Right atrium auricular region (tissue), 2 donors: ENCODE data around the gene HES2. TPM values are rescaled to one million over a fixed set of nuclear protein-coding genes. Genes with fewer than 3 reads are reported as not detected.

Experiments
- DNase-seq: peaks from one replicate; pipeline ENCODE4 v3.0.0-alpha.2; 2019; ENCODE audit warnings: low spot score
- H3K27ac ChIP-seq, 2 donors: fragments of 200-600 bp; sonication (generic); 1 replicate in 1 of 2; 2 replicates in 1 of 2; pipeline ENCODE4 v1.5.1; 2016 to 2019
- H3K27me3 ChIP-seq, 2 donors: fragments of 200-600 bp; sonication (generic); one replicate each; pipeline versions ENCODE4 v1.5.1 to v1.6.0; 2017 to 2019
- H3K36me3 ChIP-seq: fragments of 200-600 bp; sonication (generic); one replicate; pipeline ENCODE4 v1.5.1; 2016
- H3K4me1 ChIP-seq, 2 donors: fragments of 200-600 bp; sonication (generic); one replicate each; pipeline versions ENCODE4 v1.5.1 to v1.6.0; 2017 to 2019
- H3K4me3 ChIP-seq, 2 donors: fragments of 200-600 bp; sonication (generic); 1 replicate in 1 of 2; 2 replicates in 1 of 2; pipeline ENCODE4 v1.5.1; 2017 to 2019; ENCODE audit warnings: mild to moderate bottlenecking in 1 of 2, moderate library complexity in 1 of 2
- H3K9me3 ChIP-seq, 2 donors: fragments of 200-600 bp; sonication (generic); one replicate each; pipeline ENCODE4 v1.5.1; 2019
- CTCF ChIP-seq, 2 donors: fragments of 200-600 bp; sonication (generic); IDR thresholded peaks; one replicate each; pipeline ENCODE4 v1.5.1; 2019; ENCODE audit warnings: antibody characterized with exemption in 2 of 2
- total RNA-seq, 2 donors: library from RNA; depleted of rRNA; stranded (reverse); fragments of >200 nt; gene quantifications; one replicate each; pipeline ENCODE4 v1.1.0, GENCODE V29; 2016

The HES2 gene
- total RNA-seq, 2 donors from 2014 or later = not detected

GRCh38 chr1:6466023-6466422 is 46.3 kb upstream of the HES2 start, which contains the start of gene TNFRSF25:
TNFRSF25 (minus strand) TSS chr1:6466173; CDS start chr1:6466107, 66 bp downstream.
- H3K4me3 ChIP-seq = peak within 1 kb of the TSS in 1 of 2 donors; percentile 13
- no peak for DNase-seq
- H3K27me3 ChIP-seq = no peaks in the 10 kb centered on the region
- peaks cover 31% of the 10 kb centered on the region for H3K36me3 ChIP-seq
- H3K27ac ChIP-seq = no peak within 1 kb of the TSS
- no peak for TF ChIP-seq CTCF (IDR thresholded peaks at IDR 0.05)
- no peaks in the 10 kb centered on the region for H3K9me3 ChIP-seq
- H3K4me1 ChIP-seq = peaks cover 0 to 5% of the 10 kb centered on the region in 2 donors

- H3K4me3 ChIP-seq = peak overlapping the region in 1 of 2 donors; percentile 13
- no peak overlapping the region for H3K27ac ChIP-seq
- H3K27me3 ChIP-seq = no peaks in the 10 kb centered on the region
- H3K9me3 ChIP-seq = no peaks in the 10 kb centered on the region
- H3K4me1 ChIP-seq = peaks cover 0 to 9% of the 10 kb centered on the region in 2 donors
- no peak for DNase-seq
- no peak for TF ChIP-seq CTCF (IDR thresholded peaks at IDR 0.05)
- peaks cover 26% of the 10 kb centered on the region for H3K36me3 ChIP-seq
Measured at GRCh38 chr1:6465461-6466005, 45.8 kb upstream of the HES2 start.

- Histone ChIP-seq H3K27ac (no peak overlapping the region), H3K9me3 (no peaks in the 10 kb centered on the region), H3K4me3 (no peak overlapping the region), H3K4me1 (peaks cover 0 to 15% of the 10 kb centered on the region in 2 donors), H3K27me3 (no peaks in the 10 kb centered on the region), H3K36me3 (peaks cover 20% of the 10 kb centered on the region)
- DNase-seq = no peak
- no peak for TF ChIP-seq CTCF (IDR thresholded peaks at IDR 0.05)
Measured at GRCh38 chr1:6464915-6465314, 45.2 kb upstream of the HES2 start.

- Histone ChIP-seq H3K27ac (no peak overlapping the region), H3K36me3 (peaks cover 17% of the 10 kb centered on the region), H3K27me3 (no peaks in the 10 kb centered on the region), H3K4me3 (no peak overlapping the region), H3K4me1 (peaks cover 0 to 19% of the 10 kb centered on the region in 2 donors), H3K9me3 (no peaks in the 10 kb centered on the region)
- DNase-seq = no peak
- TF ChIP-seq CTCF (IDR thresholded peaks at IDR 0.05) = peak in 1 of 2 donors; percentile 50
Measured at GRCh38 chr1:6464514-6464836, 44.8 kb upstream of the HES2 start.

GRCh38 chr1:6463120-6463412 is 43.3 kb upstream of the HES2 start:
- Histone ChIP-seq H3K9me3 (no peaks in the 10 kb centered on the region), H3K4me3 (no peak overlapping the region), H3K27me3 (no peaks in the 10 kb centered on the region), H3K27ac (no peak overlapping the region), H3K4me1 (peaks cover 0 to 19% of the 10 kb centered on the region in 2 donors), H3K36me3 (peaks cover 5% of the 10 kb centered on the region)
- no peak for DNase-seq
- no peak for TF ChIP-seq CTCF (IDR thresholded peaks at IDR 0.05)

GRCh38 chr1:6462412-6463119 is 42.8 kb upstream of the HES2 start:
- no peak for DNase-seq
- H3K27ac ChIP-seq = no peak overlapping the region
- H3K4me3 ChIP-seq = no peak overlapping the region
- no peaks in the 10 kb centered on the region for H3K27me3 ChIP-seq
- TF ChIP-seq CTCF (IDR thresholded peaks at IDR 0.05) = no peak
- peaks cover under 1% of the 10 kb centered on the region for H3K36me3 ChIP-seq
- H3K9me3 ChIP-seq = no peaks in the 10 kb centered on the region
- peaks cover 0 to 19% of the 10 kb centered on the region in 2 donors for H3K4me1 ChIP-seq
